Measurements from ENCODE around the gene TGFBI. TPM values are rescaled to one million over a fixed set of nuclear protein-coding genes. Genes with fewer than 3 reads are reported as not detected.

Gene TGFBI
- total and polyA plus RNA-seq, 2 donors from 2014 or later = 36.4 to 78.5 TPM

GRCh38 chr5:135988546-135988945 lies 40.2 kb upstream of the TGFBI start:
- H3K9ac ChIP-seq (ENCODE audit: low read length in 3 of 3) = no peak overlapping the region
- peaks cover 0 to 2% (median 0%) of the 10 kb centered on the region in 3 donors for H3K4me1 ChIP-seq (ENCODE audit: control insufficient read depth in 2 of 3, insufficient read depth in 2 of 3, low read depth in 1 of 3, low read length in 3 of 3)
- intact Hi-C loops (cut with DNase I) = no loop called here
- no peaks in the 10 kb centered on the region for H3K27me3 ChIP-seq (ENCODE audit: control insufficient read depth, insufficient read depth, low read length)
- no peak overlapping the region for H3K4me3 ChIP-seq (ENCODE audit: low read length in 3 of 3)
- FAIRE-seq (no peak), DNase-seq (no peak)
- no peaks in the 10 kb centered on the region for H3K36me3 ChIP-seq (ENCODE audit: control insufficient read depth in 2 of 3, insufficient read depth in 3 of 3, low read length in 3 of 3)
- no peak overlapping the region for H3K27ac ChIP-seq (ENCODE audit: low read depth in 2 of 2, low read length in 2 of 2)
- TF ChIP-seq, protein P1, sequence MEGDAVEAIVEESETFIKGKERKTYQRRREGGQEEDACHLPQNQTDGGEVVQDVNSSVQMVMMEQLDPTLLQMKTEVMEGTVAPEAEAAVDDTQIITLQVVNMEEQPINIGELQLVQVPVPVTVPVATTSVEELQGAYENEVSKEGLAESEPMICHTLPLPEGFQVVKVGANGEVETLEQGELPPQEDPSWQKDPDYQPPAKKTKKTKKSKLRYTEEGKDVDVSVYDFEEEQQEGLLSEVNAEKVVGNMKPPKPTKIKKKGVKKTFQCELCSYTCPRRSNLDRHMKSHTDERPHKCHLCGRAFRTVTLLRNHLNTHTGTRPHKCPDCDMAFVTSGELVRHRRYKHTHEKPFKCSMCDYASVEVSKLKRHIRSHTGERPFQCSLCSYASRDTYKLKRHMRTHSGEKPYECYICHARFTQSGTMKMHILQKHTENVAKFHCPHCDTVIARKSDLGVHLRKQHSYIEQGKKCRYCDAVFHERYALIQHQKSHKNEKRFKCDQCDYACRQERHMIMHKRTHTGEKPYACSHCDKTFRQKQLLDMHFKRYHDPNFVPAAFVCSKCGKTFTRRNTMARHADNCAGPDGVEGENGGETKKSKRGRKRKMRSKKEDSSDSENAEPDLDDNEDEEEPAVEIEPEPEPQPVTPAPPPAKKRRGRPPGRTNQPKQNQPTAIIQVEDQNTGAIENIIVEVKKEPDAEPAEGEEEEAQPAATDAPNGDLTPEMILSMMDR (IDR thresholded peaks at IDR 0.05; ENCODE audit: borderline replicate concordance, extremely low read depth, insufficient read depth) = no peak
- no peaks in the 10 kb centered on the region for H3K9me3 ChIP-seq (ENCODE audit: control insufficient read depth in 2 of 3, insufficient read depth in 1 of 3, low read length in 3 of 3)

GRCh38 chr5:135989686-135990085 lies 39.1 kb upstream of the TGFBI start:
- DNase-seq = no peak
- no peaks in the 10 kb centered on the region for H3K36me3 ChIP-seq (ENCODE audit: control insufficient read depth in 2 of 3, insufficient read depth in 3 of 3, low read length in 3 of 3)
- no peak overlapping the region for H3K4me3 ChIP-seq (ENCODE audit: low read length in 3 of 3)
- no peaks in the 10 kb centered on the region for H3K27me3 ChIP-seq (ENCODE audit: control insufficient read depth, insufficient read depth, low read length)
- H3K9ac ChIP-seq (ENCODE audit: low read length in 3 of 3) = no peak overlapping the region
- TF ChIP-seq, protein P1 (IDR thresholded peaks at IDR 0.05; ENCODE audit: borderline replicate concordance, extremely low read depth, insufficient read depth) = no peak
- no peak overlapping the region for H3K27ac ChIP-seq (ENCODE audit: low read depth in 2 of 2, low read length in 2 of 2)
- H3K4me1 ChIP-seq (ENCODE audit: control insufficient read depth in 2 of 3, insufficient read depth in 2 of 3, low read depth in 1 of 3, low read length in 3 of 3) = peaks cover 0 to 3% (median 0%) of the 10 kb centered on the region in 3 donors
- no peaks in the 10 kb centered on the region for H3K9me3 ChIP-seq (ENCODE audit: control insufficient read depth in 2 of 3, insufficient read depth in 1 of 3, low read length in 3 of 3)
- FAIRE-seq = no peak
- intact Hi-C loops (cut with DNase I) = no loop called here

DNA sequence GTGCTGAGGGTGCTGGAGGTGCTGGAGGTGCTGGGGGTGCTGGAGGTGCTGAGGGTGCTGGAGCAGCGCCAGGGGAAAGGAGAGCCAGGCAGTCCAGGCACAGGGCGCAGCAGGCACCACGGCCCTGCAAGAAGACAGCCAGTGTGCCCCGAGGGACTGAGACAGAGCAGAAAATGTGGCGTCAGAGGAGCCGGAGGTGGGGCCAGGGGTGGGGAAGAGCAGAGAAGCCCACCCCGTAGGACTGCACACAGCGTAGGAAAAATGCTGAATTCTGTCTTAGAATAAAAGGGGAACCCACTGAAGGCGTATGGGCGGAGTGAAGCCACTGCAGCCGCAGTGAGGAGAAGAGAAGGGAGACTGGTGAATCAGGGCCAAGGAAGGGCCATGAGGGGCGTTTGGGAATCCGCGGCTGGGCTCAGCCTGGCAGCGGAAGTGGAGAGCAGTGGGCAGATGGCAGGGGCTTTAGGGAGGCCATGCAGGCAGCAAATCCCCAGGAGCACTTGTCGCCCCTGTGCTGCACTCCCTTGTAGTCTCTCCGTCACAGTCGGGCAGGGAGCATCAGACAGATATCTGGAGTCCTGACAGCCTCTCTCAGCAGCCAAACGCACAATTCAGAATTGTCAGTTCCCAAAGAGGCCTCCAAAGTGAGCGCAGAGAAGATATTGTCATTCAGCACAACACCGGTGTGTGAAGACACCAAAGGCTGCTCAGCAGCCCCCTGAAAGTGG lies 38.1 kb upstream of the TGFBI start:
- Histone ChIP-seq H3K9me3 (ENCODE audit: control insufficient read depth in 2 of 3, insufficient read depth in 1 of 3, low read length in 3 of 3) (no peaks in the 10 kb centered on the region), H3K27me3 (ENCODE audit: control insufficient read depth, insufficient read depth, low read length) (no peaks in the 10 kb centered on the region), H3K27ac (ENCODE audit: low read depth in 2 of 2, low read length in 2 of 2) (no peak overlapping the region), H3K9ac (ENCODE audit: low read length in 3 of 3) (no peak overlapping the region), H3K4me1 (ENCODE audit: control insufficient read depth in 2 of 3, insufficient read depth in 2 of 3, low read depth in 1 of 3, low read length in 3 of 3) (peaks cover 0 to 3% (median 0%) of the 10 kb centered on the region in 3 donors), H3K4me3 (ENCODE audit: low read length in 3 of 3) (no peak overlapping the region), H3K36me3 (ENCODE audit: control insufficient read depth in 2 of 3, insufficient read depth in 3 of 3, low read length in 3 of 3) (no peaks in the 10 kb centered on the region)
- FAIRE-seq = no peak
- no peak for DNase-seq
- TF ChIP-seq, protein P1 (IDR thresholded peaks at IDR 0.05; ENCODE audit: borderline replicate concordance, extremely low read depth, insufficient read depth) = no peak
- intact Hi-C loops (cut with DNase I) = no loop called here
